Lower leg skin (tissue), 3 donors: ENCODE data around the gene HSPA9.

Experiments
- POLR2A ChIP-seq, 2 donors: fragments of 450-650 bp; IDR thresholded peaks; one replicate each; pipeline ENCODE4 v1.6.1; 2016 to 2017; ENCODE audit warnings: antibody characterized with exemption in 2 of 2, mild to moderate bottlenecking in 1 of 2, moderate library complexity in 1 of 2
- TF ChIP-seq, protein P1 (sequence below), 3 donors: fragments of 450-650 bp; IDR thresholded peaks; one replicate each; pipeline ENCODE4 v1.5.1; 2016; ENCODE audit warnings: antibody characterized with exemption in 3 of 3, mild to moderate bottlenecking in 3 of 3, moderate library complexity in 2 of 3

DNA sequence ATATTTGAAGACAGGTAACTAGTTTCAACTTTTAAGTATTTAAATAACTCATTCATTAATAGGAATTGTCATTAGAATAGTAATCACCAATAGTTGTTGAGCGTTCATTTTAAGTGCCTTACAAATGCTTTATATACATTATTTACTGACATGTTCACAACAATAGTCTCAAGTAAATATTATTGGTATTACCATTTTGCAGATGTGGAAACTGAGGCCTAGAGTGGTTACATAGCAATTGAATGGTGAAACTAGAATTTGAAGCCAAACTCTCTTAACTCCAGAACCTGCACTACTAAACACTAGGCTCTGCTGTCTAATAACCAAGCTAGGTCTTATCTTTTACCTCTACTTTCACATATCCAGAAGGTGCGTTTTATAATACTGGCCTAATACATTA, 4.8 kb upstream of the HSPA9 start:
- TF ChIP-seq, protein P1, sequence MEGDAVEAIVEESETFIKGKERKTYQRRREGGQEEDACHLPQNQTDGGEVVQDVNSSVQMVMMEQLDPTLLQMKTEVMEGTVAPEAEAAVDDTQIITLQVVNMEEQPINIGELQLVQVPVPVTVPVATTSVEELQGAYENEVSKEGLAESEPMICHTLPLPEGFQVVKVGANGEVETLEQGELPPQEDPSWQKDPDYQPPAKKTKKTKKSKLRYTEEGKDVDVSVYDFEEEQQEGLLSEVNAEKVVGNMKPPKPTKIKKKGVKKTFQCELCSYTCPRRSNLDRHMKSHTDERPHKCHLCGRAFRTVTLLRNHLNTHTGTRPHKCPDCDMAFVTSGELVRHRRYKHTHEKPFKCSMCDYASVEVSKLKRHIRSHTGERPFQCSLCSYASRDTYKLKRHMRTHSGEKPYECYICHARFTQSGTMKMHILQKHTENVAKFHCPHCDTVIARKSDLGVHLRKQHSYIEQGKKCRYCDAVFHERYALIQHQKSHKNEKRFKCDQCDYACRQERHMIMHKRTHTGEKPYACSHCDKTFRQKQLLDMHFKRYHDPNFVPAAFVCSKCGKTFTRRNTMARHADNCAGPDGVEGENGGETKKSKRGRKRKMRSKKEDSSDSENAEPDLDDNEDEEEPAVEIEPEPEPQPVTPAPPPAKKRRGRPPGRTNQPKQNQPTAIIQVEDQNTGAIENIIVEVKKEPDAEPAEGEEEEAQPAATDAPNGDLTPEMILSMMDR (IDR thresholded peaks at IDR 0.05), result no peak
- no peak for TF ChIP-seq POLR2A (IDR thresholded peaks at IDR 0.05)
